Peyer's patch (tissue), 4 donors: ENCODE results near the gene RAB5A.

ENCODE experiments used
- CTCF ChIP-seq, 6 experiments: fragments of 450-650 bp in 4 of 6; fragments of 200-600 bp in 2 of 6; sonication (generic) in 1 of 6; IDR thresholded peaks; one replicate each; pipeline ENCODE4 v1.5.1; 2017 to 2019; ENCODE audit warnings: antibody characterized with exemption in 6 of 6, mild to moderate bottlenecking in 3 of 6, moderate library complexity in 1 of 6
- POLR2A ChIP-seq, 2 donors: fragments of 450-650 bp; IDR thresholded peaks; one replicate each; pipeline ENCODE4 v1.5.1; 2017; ENCODE audit warnings: antibody characterized with exemption in 2 of 2, mild to moderate bottlenecking in 2 of 2, moderate library complexity in 2 of 2

- TF ChIP-seq CTCF (IDR thresholded peaks at IDR 0.05) (no peak), POLR2A (IDR thresholded peaks at IDR 0.05) (no peak)
These were observed 25.2 kb downstream of the RAB5A start for GRCh38 chr3:19972054-19972453.
